Neural cell (in vitro differentiated cells): ENCODE measurements around the gene CDK11B. TPM values are rescaled to one million over a fixed set of nuclear protein-coding genes. Genes with fewer than 3 reads are reported as not detected.

Experiments
- H2AFZ ChIP-seq: fragments of 200-600, 300-800 bp; sonication (generic), shearing (Covaris generic); 2 replicates; pipeline ENCODE4 v1.6.0; 2014; ENCODE audit warnings: low read depth, mild to moderate bottlenecking, antibody characterized with exemption, low read length, moderate library complexity
- H3F3A ChIP-seq: fragments of 200-600 bp; shearing (Covaris generic); 2 replicates; pipeline ENCODE4 v1.6.1; 2016; ENCODE audit warnings: mild to moderate bottlenecking, moderate library complexity, mixed read lengths, antibody characterized with exemption, low read length; ENCODE audit not compliant: insufficient read depth, poor library complexity, severe bottlenecking
- H3K27ac ChIP-seq: fragments of 200-600, 300-800 bp; sonication (generic), shearing (Covaris generic); 2 replicates; pipeline ENCODE4 v1.5.1; 2014; ENCODE audit warnings: mild to moderate bottlenecking, low read length, moderate library complexity
- H3K27me3 ChIP-seq: fragments of 300-800, 200-600 bp; sonication (generic), shearing (Covaris generic); 2 replicates; pipeline ENCODE4 v1.6.0; 2014; ENCODE audit warnings: mild to moderate bottlenecking, low read depth, low read length, moderate library complexity; ENCODE audit not compliant: insufficient read depth
- H3K36me3 ChIP-seq: fragments of 300-800, 200-600 bp; sonication (generic), shearing (Covaris generic); 2 replicates; pipeline ENCODE4 v1.5.1; 2014; ENCODE audit warnings: mild to moderate bottlenecking, antibody characterized with exemption, low read length, moderate library complexity; ENCODE audit not compliant: insufficient read depth
- H3K4me2 ChIP-seq: fragments of 300-800, 200-600 bp; sonication (generic), shearing (Covaris generic); 2 replicates; pipeline ENCODE4 v1.6.0; 2014; ENCODE audit warnings: mild to moderate bottlenecking, low read length
- H3K4me3 ChIP-seq: fragments of 300-800, 200-600 bp; sonication (generic), shearing (Covaris generic); 2 replicates; pipeline ENCODE4 v1.5.1; 2014; ENCODE audit warnings: mild to moderate bottlenecking, low read length, moderate library complexity
- H3K79me2 ChIP-seq: fragments of 200-600 bp; shearing (Covaris generic); replicated peaks from 2 replicates; pipeline ENCODE4 v1.6.0; 2014; ENCODE audit warnings: mild to moderate bottlenecking, low read length, moderate library complexity; ENCODE audit not compliant: insufficient read depth
- H3K9ac ChIP-seq: fragments of 300-800, 200-600 bp; sonication (generic), shearing (Covaris generic); 2 replicates; pipeline ENCODE4 v1.6.1; 2016; ENCODE audit warnings: mild to moderate bottlenecking, low read length, mixed read lengths
- H3K9me2 ChIP-seq: fragments of 200-600 bp; shearing (Covaris generic); 2 replicates; pipeline ENCODE4 v1.6.1; 2016; ENCODE audit warnings: mild to moderate bottlenecking, low read length, mixed read lengths; ENCODE audit not compliant: insufficient read depth
- H3K9me3 ChIP-seq: fragments of 200-600, 300-800 bp; sonication (generic), shearing (Covaris generic); 2 replicates; pipeline ENCODE4 v1.6.1; 2016; ENCODE audit warnings: mild to moderate bottlenecking, mixed run types, low read length, moderate library complexity, mixed read lengths
- H4K20me1 ChIP-seq: fragments of 200-600 bp; shearing (Covaris generic); 2 replicates; pipeline ENCODE4 v1.6.1; 2016; ENCODE audit warnings: mild to moderate bottlenecking, mixed run types; ENCODE audit not compliant: insufficient read depth
- EP300 ChIP-seq: fragments of 450-650 bp; conservative IDR thresholded peaks from 2 replicates; pipeline ENCODE4 v1.6.1; 2014; ENCODE audit warnings: antibody characterized with exemption, mild to moderate bottlenecking, moderate library complexity; ENCODE audit not compliant: poor library complexity, severe bottlenecking
- EZH2 ChIP-seq: fragments of 200-600, 300-800 bp; shearing (Covaris generic), sonication (generic); IDR thresholded peaks from 2 replicates; pipeline ENCODE4 v1.6.1; 2014; ENCODE audit warnings: antibody characterized with exemption, low read length, borderline replicate concordance, mild to moderate bottlenecking; ENCODE audit not compliant: insufficient read depth, poor library complexity, severe bottlenecking
- MXI1 ChIP-seq: fragments of 450-650 bp; conservative IDR thresholded peaks from 2 replicates; pipeline ENCODE4 v1.6.1; 2014; ENCODE audit warnings: antibody characterized with exemption, mild to moderate bottlenecking; ENCODE audit not compliant: poor library complexity, severe bottlenecking
- POLR2AphosphoS5 ChIP-seq: IDR thresholded peaks from 2 replicates; pipeline ENCODE4 v1.6.1; 2012
- RAD21 ChIP-seq: fragments of 450-650 bp; conservative IDR thresholded peaks from 2 replicates; pipeline ENCODE4 v1.6.1; 2014; ENCODE audit warnings: antibody characterized with exemption, mild to moderate bottlenecking, moderate library complexity
- SMC3 ChIP-seq: fragments of 450-650 bp; conservative IDR thresholded peaks from 2 replicates; pipeline ENCODE4 v1.6.1; 2014; ENCODE audit warnings: antibody characterized with exemption, mild to moderate bottlenecking, moderate library complexity; ENCODE audit not compliant: poor library complexity
- TAF1 ChIP-seq: IDR thresholded peaks from 2 replicates; pipeline ENCODE4 v1.6.1; 2012; ENCODE audit warnings: low read depth
- polyA plus RNA-seq: library from polyadenylated mRNA; depleted of rRNA; stranded (reverse); fragments of >200 nt; gene quantifications from 2 replicates; pipeline ENCODE4 v1.2.3, GENCODE V29; 2014
- TF ChIP-seq, protein P1 (sequence below): fragments of 450-650 bp; IDR thresholded peaks from 2 replicates; pipeline ENCODE4 v1.5.1; 2014; ENCODE audit warnings: antibody characterized with exemption, mild to moderate bottlenecking, moderate library complexity; ENCODE audit not compliant: poor library complexity, severe bottlenecking
- TF ChIP-seq, protein P2 (sequence below): IDR thresholded peaks from 2 replicates; pipeline ENCODE4 v1.6.1; 2012; ENCODE audit warnings: borderline replicate concordance

The CDK11B gene
- polyA plus RNA-seq, 1 donor from 2014 or later: 9.6 TPM

DNA sequence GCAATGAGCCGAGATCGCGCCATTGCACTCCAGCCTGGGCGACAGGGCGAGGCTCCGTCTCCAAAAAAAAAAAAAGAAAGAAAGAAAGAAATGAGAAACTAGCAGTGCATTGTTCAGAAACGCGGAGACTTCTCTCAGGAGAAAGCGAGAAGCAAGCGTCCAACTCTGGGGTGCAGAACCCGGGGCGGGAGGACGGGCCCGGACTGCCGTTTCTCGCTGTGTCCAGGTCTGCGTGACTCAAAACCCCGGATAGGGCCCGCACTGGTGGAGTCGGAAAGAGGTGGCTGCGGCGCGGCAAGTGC, 43.9 kb downstream of the CDK11B start:
- peak; percentile 20 for TF ChIP-seq SMC3
- no peak for TF ChIP-seq EP300
- no peak for TF ChIP-seq TAF1
- peak; percentile 40 for TF ChIP-seq RAD21
- TF ChIP-seq EZH2: no peak
- TF ChIP-seq, protein P1, sequence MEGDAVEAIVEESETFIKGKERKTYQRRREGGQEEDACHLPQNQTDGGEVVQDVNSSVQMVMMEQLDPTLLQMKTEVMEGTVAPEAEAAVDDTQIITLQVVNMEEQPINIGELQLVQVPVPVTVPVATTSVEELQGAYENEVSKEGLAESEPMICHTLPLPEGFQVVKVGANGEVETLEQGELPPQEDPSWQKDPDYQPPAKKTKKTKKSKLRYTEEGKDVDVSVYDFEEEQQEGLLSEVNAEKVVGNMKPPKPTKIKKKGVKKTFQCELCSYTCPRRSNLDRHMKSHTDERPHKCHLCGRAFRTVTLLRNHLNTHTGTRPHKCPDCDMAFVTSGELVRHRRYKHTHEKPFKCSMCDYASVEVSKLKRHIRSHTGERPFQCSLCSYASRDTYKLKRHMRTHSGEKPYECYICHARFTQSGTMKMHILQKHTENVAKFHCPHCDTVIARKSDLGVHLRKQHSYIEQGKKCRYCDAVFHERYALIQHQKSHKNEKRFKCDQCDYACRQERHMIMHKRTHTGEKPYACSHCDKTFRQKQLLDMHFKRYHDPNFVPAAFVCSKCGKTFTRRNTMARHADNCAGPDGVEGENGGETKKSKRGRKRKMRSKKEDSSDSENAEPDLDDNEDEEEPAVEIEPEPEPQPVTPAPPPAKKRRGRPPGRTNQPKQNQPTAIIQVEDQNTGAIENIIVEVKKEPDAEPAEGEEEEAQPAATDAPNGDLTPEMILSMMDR: no peak
- TF ChIP-seq POLR2AphosphoS5: peak; percentile 58
- TF ChIP-seq MXI1: peak; percentile 92
- TF ChIP-seq, protein P2, sequence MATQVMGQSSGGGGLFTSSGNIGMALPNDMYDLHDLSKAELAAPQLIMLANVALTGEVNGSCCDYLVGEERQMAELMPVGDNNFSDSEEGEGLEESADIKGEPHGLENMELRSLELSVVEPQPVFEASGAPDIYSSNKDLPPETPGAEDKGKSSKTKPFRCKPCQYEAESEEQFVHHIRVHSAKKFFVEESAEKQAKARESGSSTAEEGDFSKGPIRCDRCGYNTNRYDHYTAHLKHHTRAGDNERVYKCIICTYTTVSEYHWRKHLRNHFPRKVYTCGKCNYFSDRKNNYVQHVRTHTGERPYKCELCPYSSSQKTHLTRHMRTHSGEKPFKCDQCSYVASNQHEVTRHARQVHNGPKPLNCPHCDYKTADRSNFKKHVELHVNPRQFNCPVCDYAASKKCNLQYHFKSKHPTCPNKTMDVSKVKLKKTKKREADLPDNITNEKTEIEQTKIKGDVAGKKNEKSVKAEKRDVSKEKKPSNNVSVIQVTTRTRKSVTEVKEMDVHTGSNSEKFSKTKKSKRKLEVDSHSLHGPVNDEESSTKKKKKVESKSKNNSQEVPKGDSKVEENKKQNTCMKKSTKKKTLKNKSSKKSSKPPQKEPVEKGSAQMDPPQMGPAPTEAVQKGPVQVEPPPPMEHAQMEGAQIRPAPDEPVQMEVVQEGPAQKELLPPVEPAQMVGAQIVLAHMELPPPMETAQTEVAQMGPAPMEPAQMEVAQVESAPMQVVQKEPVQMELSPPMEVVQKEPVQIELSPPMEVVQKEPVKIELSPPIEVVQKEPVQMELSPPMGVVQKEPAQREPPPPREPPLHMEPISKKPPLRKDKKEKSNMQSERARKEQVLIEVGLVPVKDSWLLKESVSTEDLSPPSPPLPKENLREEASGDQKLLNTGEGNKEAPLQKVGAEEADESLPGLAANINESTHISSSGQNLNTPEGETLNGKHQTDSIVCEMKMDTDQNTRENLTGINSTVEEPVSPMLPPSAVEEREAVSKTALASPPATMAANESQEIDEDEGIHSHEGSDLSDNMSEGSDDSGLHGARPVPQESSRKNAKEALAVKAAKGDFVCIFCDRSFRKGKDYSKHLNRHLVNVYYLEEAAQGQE: peak; percentile 39
- Histone ChIP-seq H3K36me3 (no peaks in the 10 kb centered on the region), H3K79me2 (peaks cover 13% of the 10 kb centered on the region), H2AFZ (no peak overlapping the region), H3K27me3 (no peaks in the 10 kb centered on the region), H3F3A (no peaks in the 10 kb centered on the region), H3K9me3 (no peaks in the 10 kb centered on the region), H3K27ac (peak overlapping the region; percentile 99), H3K9me2 (no peaks in the 10 kb centered on the region), H3K9ac (peak overlapping the region; percentile 99), H4K20me1 (no peaks in the 10 kb centered on the region), H3K4me2 (peak overlapping the region; percentile 64), H3K4me3 (peak overlapping the region; percentile 100)

DNA sequence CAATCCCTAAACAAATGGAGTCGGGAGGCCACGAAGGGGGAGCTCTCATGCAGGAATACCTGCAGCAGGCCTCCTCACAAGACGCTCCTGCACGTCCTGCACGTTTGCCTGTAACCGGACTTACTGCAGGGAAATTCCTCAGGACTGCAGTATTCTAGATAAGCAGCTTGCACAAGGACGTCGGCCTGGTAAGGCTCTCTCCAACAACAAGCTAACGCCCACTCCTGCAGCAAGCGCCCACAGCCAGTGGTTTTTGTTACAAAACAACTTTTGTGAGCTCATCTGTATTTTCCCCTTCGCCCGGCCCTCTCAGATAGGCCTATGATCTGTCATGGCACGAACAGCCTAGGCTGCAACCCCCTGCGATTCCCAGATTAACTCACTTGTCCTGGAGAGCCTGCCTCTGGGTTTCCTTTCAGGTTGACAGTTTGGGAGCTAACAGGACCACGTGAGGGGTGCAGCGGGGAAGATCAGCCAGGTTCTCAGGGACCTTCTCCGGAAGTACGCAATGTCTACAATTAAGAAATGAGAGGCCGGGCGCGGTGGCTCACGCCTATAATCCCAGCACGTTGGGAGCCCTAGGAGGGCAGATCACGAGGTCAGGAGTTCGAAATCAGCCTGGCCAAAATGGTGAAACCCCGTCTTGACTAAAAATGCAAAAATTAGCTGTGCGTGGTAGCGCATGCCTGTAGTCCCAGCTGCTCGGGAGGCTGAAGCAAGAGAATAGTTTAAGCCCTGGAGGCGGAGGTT, 44.4 kb downstream of the CDK11B start:
- Histone ChIP-seq H3K4me2 (peak overlapping the region; percentile 64), H3K9me3 (no peaks in the 10 kb centered on the region), H3K9me2 (no peaks in the 10 kb centered on the region), H4K20me1 (no peaks in the 10 kb centered on the region), H3F3A (no peaks in the 10 kb centered on the region), H3K4me3 (peak overlapping the region; percentile 100), H3K36me3 (no peaks in the 10 kb centered on the region), H2AFZ (no peak overlapping the region), H3K27ac (peak overlapping the region; percentile 99), H3K79me2 (peaks cover 13% of the 10 kb centered on the region), H3K9ac (peak overlapping the region; percentile 99), H3K27me3 (no peaks in the 10 kb centered on the region)
- no peak for TF ChIP-seq POLR2AphosphoS5
- TF ChIP-seq MXI1: no peak
- TF ChIP-seq EZH2: no peak
- TF ChIP-seq RAD21: no peak
- no peak for TF ChIP-seq TAF1
- TF ChIP-seq, protein P2: no peak
- TF ChIP-seq, protein P1: no peak
- TF ChIP-seq EP300: no peak
- TF ChIP-seq SMC3: no peak
